Kidney (tissue), 14 donors: Measurements from ENCODE around the gene KCNT2. TPM values are rescaled to one million over a fixed set of nuclear protein-coding genes. Genes with fewer than 3 reads are reported as not detected.

Experiments used
- DNase-seq, 5 donors: peaks; one replicate each; pipeline ENCODE4 v3.0.0-alpha.2; 2013 to 2020
- FAIRE-seq: peaks from 2 replicates; lab custom pipeline; 2012; peaks lifted over from hg19 to GRCh38; lab: Jason Lieb, UNC
- H3K27ac ChIP-seq, 2 donors: one replicate each; pipeline ENCODE4 v1.7.0; 2013; ENCODE audit warnings: low read depth in 2 of 2, low read length in 2 of 2, inconsistent platforms in 1 of 2
- H3K27me3 ChIP-seq: one replicate; pipeline ENCODE4 v1.7.1; 2013; ENCODE audit warnings: low read length, inconsistent platforms; ENCODE audit not compliant: control insufficient read depth, insufficient read depth
- H3K36me3 ChIP-seq, 3 donors: one replicate each; pipeline versions ENCODE4 v1.7.0 to v1.7.1; 2013; ENCODE audit warnings: low read length in 3 of 3, control low read depth in 1 of 3, inconsistent platforms in 1 of 3; ENCODE audit not compliant: insufficient read depth in 3 of 3, control insufficient read depth in 2 of 3
- H3K4me1 ChIP-seq, 3 donors: one replicate each; pipeline versions ENCODE4 v1.7.0 to v1.7.1; 2013; ENCODE audit warnings: low read length in 3 of 3, inconsistent platforms in 1 of 3, low read depth in 1 of 3; ENCODE audit not compliant: control insufficient read depth in 2 of 3, insufficient read depth in 2 of 3
- H3K4me3 ChIP-seq, 3 donors: one replicate each; pipeline versions ENCODE4 v1.7.0 to v1.8.1; 2013; ENCODE audit warnings: low read length in 3 of 3, control low read depth in 1 of 3, inconsistent platforms in 1 of 3
- H3K9ac ChIP-seq, 3 donors: one replicate each; pipeline versions ENCODE4 v1.7.0 to v1.7.1; 2013; ENCODE audit warnings: low read length in 3 of 3, control low read depth in 1 of 3, inconsistent platforms in 1 of 3
- H3K9me3 ChIP-seq, 3 donors: one replicate each; pipeline versions ENCODE4 v1.7.0 to v1.7.1; 2013; ENCODE audit warnings: low read length in 3 of 3, control low read depth in 1 of 3, inconsistent platforms in 1 of 3; ENCODE audit not compliant: control insufficient read depth in 2 of 3, insufficient read depth in 1 of 3
- intact Hi-C: fragments of 100-400 bp; cut with DNase I; formaldehyde crosslinking; loops from one replicate; pipeline ENCODE4 v1.11.1; 2022
- polyA plus RNA-seq: library from polyadenylated mRNA; stranded (reverse); fragments of 350-450 nt; fragmentation: Illumina TruSeq; extraction: RNeasy Lipid Tissue Mini Kit (QIAGEN cat#74804); gene quantifications from one replicate; pipeline ENCODE4 v1.2.3, GENCODE V29; 2014; ENCODE audit warnings: low read depth, low replicate concordance; ENCODE audit not compliant: insufficient read depth
- total RNA-seq: library from RNA; stranded (reverse); fragmentation: NEBNext Ultra II Directional; extraction: Animal tissue kit (Norgen Biotek cat#: 25700); gene quantifications from one replicate; pipeline ENCODE4 v1.2.1, GENCODE V29; 2021
- TF ChIP-seq, protein P1 (sequence below): IDR thresholded peaks from 3 replicates; pipeline ENCODE4 v1.5.1; 2012; ENCODE audit warnings: mild to moderate bottlenecking, moderate library complexity, borderline replicate concordance; ENCODE audit not compliant: insufficient read depth; ENCODE audit errors: extremely low read depth
- donor health status: control.
- donor health status: control.
- donor health status: control.
- donor health status: control.
- donor health status: control.
- donor health status: DM: yes; HTN: yes; CAD: no.
- donor health status: Normal renal cell carcinoma (clear cell type).

Gene KCNT2
- total and polyA plus RNA-seq, 2 donors from 2014 or later: 0.39 to 6.3 TPM

DNA sequence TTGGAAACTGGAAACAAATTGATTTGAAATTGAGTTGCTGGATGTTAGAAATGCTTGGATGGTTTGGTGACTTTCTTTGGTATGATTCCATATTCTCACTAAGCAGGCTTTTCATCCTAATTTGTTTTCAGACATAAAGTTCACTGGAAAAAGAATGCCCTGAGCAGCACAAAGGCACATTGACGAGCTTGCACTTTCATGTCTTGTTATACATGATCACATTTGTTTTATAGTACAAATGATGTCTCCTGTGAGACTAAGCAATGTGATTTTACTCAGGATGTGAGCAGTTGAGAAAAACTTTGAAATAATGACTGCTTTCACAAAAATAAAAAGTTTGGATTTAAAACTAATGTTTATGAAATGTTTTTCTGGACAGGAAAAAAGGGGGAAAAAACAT, 63.6 kb downstream of the KCNT2 start:
- H3K27me3 ChIP-seq: no peaks in the 10 kb centered on the region
- no peak overlapping the region for H3K9ac ChIP-seq
- DNase-seq: no peak
- H3K36me3 ChIP-seq: no peaks in the 10 kb centered on the region
- no peak for FAIRE-seq
- TF ChIP-seq, protein P1, sequence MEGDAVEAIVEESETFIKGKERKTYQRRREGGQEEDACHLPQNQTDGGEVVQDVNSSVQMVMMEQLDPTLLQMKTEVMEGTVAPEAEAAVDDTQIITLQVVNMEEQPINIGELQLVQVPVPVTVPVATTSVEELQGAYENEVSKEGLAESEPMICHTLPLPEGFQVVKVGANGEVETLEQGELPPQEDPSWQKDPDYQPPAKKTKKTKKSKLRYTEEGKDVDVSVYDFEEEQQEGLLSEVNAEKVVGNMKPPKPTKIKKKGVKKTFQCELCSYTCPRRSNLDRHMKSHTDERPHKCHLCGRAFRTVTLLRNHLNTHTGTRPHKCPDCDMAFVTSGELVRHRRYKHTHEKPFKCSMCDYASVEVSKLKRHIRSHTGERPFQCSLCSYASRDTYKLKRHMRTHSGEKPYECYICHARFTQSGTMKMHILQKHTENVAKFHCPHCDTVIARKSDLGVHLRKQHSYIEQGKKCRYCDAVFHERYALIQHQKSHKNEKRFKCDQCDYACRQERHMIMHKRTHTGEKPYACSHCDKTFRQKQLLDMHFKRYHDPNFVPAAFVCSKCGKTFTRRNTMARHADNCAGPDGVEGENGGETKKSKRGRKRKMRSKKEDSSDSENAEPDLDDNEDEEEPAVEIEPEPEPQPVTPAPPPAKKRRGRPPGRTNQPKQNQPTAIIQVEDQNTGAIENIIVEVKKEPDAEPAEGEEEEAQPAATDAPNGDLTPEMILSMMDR: no peak
- no peaks in the 10 kb centered on the region for H3K4me1 ChIP-seq
- no peaks in the 10 kb centered on the region for H3K9me3 ChIP-seq
- intact Hi-C loops: no loop called here
- no peak overlapping the region for H3K4me3 ChIP-seq
- H3K27ac ChIP-seq: no peak overlapping the region

DNA sequence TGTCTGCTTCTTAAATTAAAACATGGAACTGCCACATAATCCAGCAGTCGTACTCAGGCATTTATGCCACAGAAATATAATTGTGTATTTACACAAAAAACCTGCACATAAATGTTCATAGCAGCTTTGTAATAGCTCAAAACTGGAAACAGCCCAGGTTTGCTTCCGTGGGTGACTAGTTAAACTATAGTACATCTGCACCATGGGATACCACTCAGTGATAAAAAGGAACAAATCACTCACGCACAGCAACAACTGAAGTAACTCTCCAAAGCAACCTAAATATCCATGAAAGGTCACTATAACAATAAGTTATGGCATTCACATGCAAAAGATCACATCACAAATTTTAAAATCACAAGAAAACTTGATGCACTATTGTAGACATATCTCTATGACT, 64.4 kb downstream of the KCNT2 start:
- intact Hi-C loops: no loop called here
- no peak overlapping the region for H3K9ac ChIP-seq
- DNase-seq: no peak
- no peaks in the 10 kb centered on the region for H3K27me3 ChIP-seq
- H3K36me3 ChIP-seq: no peaks in the 10 kb centered on the region
- TF ChIP-seq, protein P1: no peak
- H3K9me3 ChIP-seq: no peaks in the 10 kb centered on the region
- no peak for FAIRE-seq
- H3K4me3 ChIP-seq: no peak overlapping the region
- no peak overlapping the region for H3K27ac ChIP-seq
- no peaks in the 10 kb centered on the region for H3K4me1 ChIP-seq

DNA sequence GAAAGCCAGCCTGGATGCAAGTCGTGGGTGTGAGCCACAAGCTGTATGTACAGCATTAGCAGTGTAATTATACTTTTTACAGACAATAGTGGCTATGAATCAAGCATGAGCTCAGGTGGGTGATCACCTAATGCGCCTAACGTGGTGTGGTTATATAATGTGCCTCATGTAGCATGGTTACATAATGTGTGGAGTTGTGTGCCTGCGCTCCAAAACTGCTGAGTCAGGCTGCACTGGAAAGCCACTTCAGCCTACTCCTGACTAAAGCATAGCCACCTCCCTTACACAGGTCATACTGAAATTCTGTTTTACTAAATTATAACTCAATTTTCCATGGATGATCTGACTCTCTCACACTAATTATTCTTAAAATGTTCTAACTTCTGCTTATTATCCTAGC, 69.8 kb downstream of the KCNT2 start:
- intact Hi-C loops: no loop called here
- Histone ChIP-seq H3K4me1 (no peaks in the 10 kb centered on the region), H3K9ac (no peak overlapping the region), H3K9me3 (peaks cover 2 to 8% (median 2%) of the 10 kb centered on the region in 3 donors), H3K4me3 (no peak overlapping the region), H3K27me3 (no peaks in the 10 kb centered on the region), H3K36me3 (no peaks in the 10 kb centered on the region), H3K27ac (no peak overlapping the region)
- TF ChIP-seq, protein P1: no peak
- no peak for FAIRE-seq
- DNase-seq: no peak

DNA sequence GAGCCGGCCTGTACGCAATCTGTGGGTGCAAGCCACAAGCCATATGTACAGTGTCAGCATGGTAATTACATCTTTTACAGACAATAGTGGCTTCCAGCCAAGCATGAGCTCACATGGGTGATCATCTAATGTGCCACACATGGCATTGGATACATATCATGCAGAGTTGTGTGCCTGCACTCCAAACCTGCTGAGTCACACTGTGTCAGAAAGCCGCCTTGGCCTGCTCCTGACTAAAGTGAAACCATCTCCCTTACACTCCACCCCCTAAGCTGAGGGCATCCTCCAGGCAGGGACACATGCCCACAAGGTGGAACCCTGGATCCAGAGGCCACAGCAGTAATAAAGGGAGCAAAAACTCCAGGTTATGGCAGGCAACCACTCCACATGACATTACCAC, 72.5 kb downstream of the KCNT2 start:
- Histone ChIP-seq H3K9me3 (peaks cover 2 to 8% (median 2%) of the 10 kb centered on the region in 3 donors), H3K9ac (no peak overlapping the region), H3K4me3 (no peak overlapping the region), H3K27me3 (no peaks in the 10 kb centered on the region), H3K27ac (no peak overlapping the region), H3K36me3 (no peaks in the 10 kb centered on the region), H3K4me1 (no peaks in the 10 kb centered on the region)
- TF ChIP-seq, protein P1: no peak
- DNase-seq (peak in 1 of 5 donors; percentile 13), FAIRE-seq (no peak)
- intact Hi-C loops: no loop called here
